Gastroesophageal sphincter (tissue), 4 donors: ENCODE results near the gene RBPJ. TPM values are rescaled to one million over a fixed set of nuclear protein-coding genes. Genes with fewer than 3 reads are reported as not detected.
"Not testable (repeated sequence)": the region's sequence is repeated elsewhere in the genome, so short reads cannot be mapped to it uniquely, and the experiment has no call there.

Source experiments
- ATAC-seq: fragments of 150-250 bp; one replicate; pipeline ENCODE4 v1.9.1; 2016; ENCODE audit warnings: mild to moderate bottlenecking, moderate library complexity
- H3K27ac ChIP-seq, 4 donors: fragments of 200-600 bp; sonication (generic) in 3 of 4; 1 replicate in 3 of 4; 2 replicates in 1 of 4; pipeline ENCODE4 v1.5.1; 2016 to 2019
- H3K27me3 ChIP-seq: fragments of 200-600 bp; sonication (generic); one replicate; pipeline ENCODE4 v1.5.1; 2019
- H3K36me3 ChIP-seq, 2 donors: fragments of 200-600 bp; sonication (generic); one replicate each; pipeline ENCODE4 v1.5.1; 2019; ENCODE audit warnings: control low read depth in 1 of 2
- H3K4me1 ChIP-seq, 3 donors: fragments of 200-600 bp; sonication (generic); 1 replicate in 2 of 3; 2 replicates in 1 of 3; pipeline ENCODE4 v1.5.1; 2016 to 2019; ENCODE audit warnings: control low read depth in 2 of 3
- H3K4me3 ChIP-seq, 2 donors: fragments of 200-600 bp; sonication (generic); one replicate each; pipeline ENCODE4 v1.5.1; 2019; ENCODE audit warnings: mild to moderate bottlenecking in 1 of 2, moderate library complexity in 1 of 2
- H3K9me3 ChIP-seq, 3 donors: fragments of 200-600 bp; sonication (generic); one replicate each; pipeline ENCODE4 v1.5.1; 2017 to 2019; ENCODE audit warnings: control low read depth in 2 of 3
- CTCF ChIP-seq, 4 experiments: fragments of 200-600 bp in 2 of 4; fragments of 450-650 bp in 2 of 4; sonication (generic) in 1 of 4; IDR thresholded peaks; one replicate each; pipeline ENCODE4 v1.5.1; 2017 to 2019; ENCODE audit warnings: antibody characterized with exemption in 4 of 4, mild to moderate bottlenecking in 2 of 4, moderate library complexity in 2 of 4
- EP300 ChIP-seq: sonication (generic); formaldehyde crosslinking; IDR thresholded peaks from one replicate; pipeline ENCODE4 v1.6.1; 2017; ENCODE audit warnings: antibody characterized with exemption, mild to moderate bottlenecking
- POLR2A ChIP-seq, 2 donors: fragments of 450-650 bp; IDR thresholded peaks; one replicate each; pipeline ENCODE4 v1.6.1; 2017; ENCODE audit warnings: antibody characterized with exemption in 2 of 2, mild to moderate bottlenecking in 2 of 2, moderate library complexity in 1 of 2
- POLR2AphosphoS5 ChIP-seq: sonication (generic); formaldehyde crosslinking; IDR thresholded peaks from one replicate; pipeline ENCODE4 v1.6.1; 2017; ENCODE audit warnings: antibody characterized with exemption
- WGBS, 2 donors: methylation state at CpG; one replicate each; pipeline ENCODE4 v1.1.5; 2018; ENCODE audit warnings: low coverage in 1 of 2; 5-methylcytosine and 5-hydroxymethylcytosine counted together
- total RNA-seq, 4 donors: library from RNA; depleted of rRNA; stranded (reverse); fragments of >200 nt; gene quantifications; one replicate each; pipeline ENCODE4 v1.1.0, GENCODE V29; 2016

RBPJ gene
- total RNA-seq, 4 donors from 2014 or later: 49.5 to 128 (median 77.6) TPM

GRCh38 chr4:26354491-26354890 lies 33.7 kb downstream of the RBPJ start:
- Histone ChIP-seq H3K36me3 (no peaks in the 10 kb centered on the region), H3K27ac (no peak overlapping the region), H3K9me3 (no peaks in the 10 kb centered on the region), H3K27me3 (no peaks in the 10 kb centered on the region), H3K4me1 (peaks cover 0 to 22% (median 6%) of the 10 kb centered on the region in 3 donors), H3K4me3 (no peak overlapping the region)
- WGBS, 2 donors: 61 to 91% methylated on average over 4 to 6 of the region's 7 CpGs
- ATAC-seq: no peak
- TF ChIP-seq CTCF (IDR thresholded peaks at IDR 0.05): no peak
- no peak for TF ChIP-seq POLR2AphosphoS5
- no peak for TF ChIP-seq EP300
- TF ChIP-seq POLR2A (IDR thresholded peaks at IDR 0.05): no peak

- ATAC-seq: no peak
- Histone ChIP-seq H3K4me1 (peaks cover 0 to 23% (median 6%) of the 10 kb centered on the region in 3 donors), H3K27ac (no peak overlapping the region), H3K36me3 (no peaks in the 10 kb centered on the region), H3K9me3 (no peaks in the 10 kb centered on the region), H3K27me3 (no peaks in the 10 kb centered on the region), H3K4me3 (no peak overlapping the region)
- TF ChIP-seq POLR2AphosphoS5 (no peak), EP300 (no peak), CTCF (IDR thresholded peaks at IDR 0.05) (no peak), POLR2A (IDR thresholded peaks at IDR 0.05) (no peak)
- 50 to 60% methylated on average over 1 of the region's 1 CpG for WGBS, 2 donors
Observed at GRCh38 chr4:26355392-26356052, 34.7 kb downstream of the RBPJ start.

GRCh38 chr4:26356081-26356501 lies 35.3 kb downstream of the RBPJ start:
- no peak for TF ChIP-seq POLR2A (IDR thresholded peaks at IDR 0.05)
- no peak for TF ChIP-seq POLR2AphosphoS5
- WGBS, 2 donors: 27 to 67% methylated on average over 1 to 2 of the region's 2 CpGs

GRCh38 chr4:26359521-26359920 lies 38.7 kb downstream of the RBPJ start:
- H3K36me3 ChIP-seq, H3K4me3 ChIP-seq, H3K9me3 ChIP-seq, ATAC-seq, H3K27ac ChIP-seq, H3K27me3 ChIP-seq: not testable (repeated sequence)
- peaks cover 0 to 51% (median 10%) of the 10 kb centered on the region in 3 donors for H3K4me1 ChIP-seq
- 82 to 91% methylated on average over 7 to 8 of the region's 32 CpGs for WGBS, 2 donors

More at GRCh38 chr4:26356081-26356501, 35.3 kb downstream of the RBPJ start:
- H3K9me3 ChIP-seq: no peaks in the 10 kb centered on the region
- H3K4me1 ChIP-seq: peaks cover 0 to 29% (median 7%) of the 10 kb centered on the region in 3 donors
- no peaks in the 10 kb centered on the region for H3K36me3 ChIP-seq
- no peak overlapping the region for H3K27ac ChIP-seq
- peak; percentile 39 for ATAC-seq
- no peaks in the 10 kb centered on the region for H3K27me3 ChIP-seq
- H3K4me3 ChIP-seq: no peak overlapping the region

- TF ChIP-seq EP300 (no peak), CTCF (IDR thresholded peaks at IDR 0.05) (no peak), POLR2AphosphoS5 (no peak), POLR2A (IDR thresholded peaks at IDR 0.05) (no peak)
- Histone ChIP-seq H3K9me3 (no peaks in the 10 kb centered on the region), H3K4me3 (no peak overlapping the region), H3K36me3 (no peaks in the 10 kb centered on the region), H3K27ac (no peak overlapping the region), H3K4me1 (peaks cover 0 to 47% (median 10%) of the 10 kb centered on the region in 3 donors), H3K27me3 (no peaks in the 10 kb centered on the region)
- WGBS, 2 donors: 97 to 98% methylated on average over 4 of the region's 4 CpGs
- no peak for ATAC-seq
Observed at GRCh38 chr4:26360273-26360672, 39.5 kb downstream of the RBPJ start.

GRCh38 chr4:26360864-26361263 lies 40.0 kb downstream of the RBPJ start:
- H3K27ac ChIP-seq: no peak overlapping the region
- H3K27me3 ChIP-seq: no peaks in the 10 kb centered on the region
- H3K9me3 ChIP-seq: no peaks in the 10 kb centered on the region
- no peak for TF ChIP-seq EP300
- no peak for TF ChIP-seq POLR2A (IDR thresholded peaks at IDR 0.05)
- no peak for TF ChIP-seq POLR2AphosphoS5
- no peak for TF ChIP-seq CTCF (IDR thresholded peaks at IDR 0.05)
- ATAC-seq: no peak
- peaks cover 0 to 41% (median 6%) of the 10 kb centered on the region in 3 donors for H3K4me1 ChIP-seq
- no peaks in the 10 kb centered on the region for H3K36me3 ChIP-seq
- 30 to 39% methylated on average over 1 to 2 of the region's 5 CpGs for whole genome bisulfite sequencing, 2 donors
- H3K4me3 ChIP-seq: no peak overlapping the region
